Stimulated activated memory B cell treated with anti-CD40 and anti-IgM and Interleukin-4, amounts not matched to agents 10 μg/mL and 1 μg/mL and 100 μg/mL, for 72 hours (primary cell): ENCODE data around the gene KCNQ2.
A peak's percentile ranks its signal among the peaks of the same experiment; 100 is the strongest.

Experiments used
- ATAC-seq: fragments of 150-1000 bp; cut with Tn5 transposase; 2 replicates; pipeline ENCODE4 v1.10.0; 2021
- H3K27ac Mint-ChIP-seq: one replicate; pipeline ENCODE4 v1.8.0; 2022; ENCODE audit warnings: mild to moderate bottlenecking, mixed read lengths
- H3K27me3 Mint-ChIP-seq: one replicate; pipeline ENCODE4 v1.8.0; 2022; ENCODE audit warnings: mixed read lengths
- H3K36me3 Mint-ChIP-seq: one replicate; pipeline ENCODE4 v1.8.0; 2022; ENCODE audit warnings: mixed read lengths
- H3K4me1 Mint-ChIP-seq: one replicate; pipeline ENCODE4 v1.8.0; 2022; ENCODE audit warnings: mixed read lengths
- H3K4me3 Mint-ChIP-seq: one replicate; pipeline ENCODE4 v1.8.0; 2022; ENCODE audit warnings: mild to moderate bottlenecking, moderate library complexity, mixed read lengths
- H3K9me3 Mint-ChIP-seq: one replicate; pipeline ENCODE4 v1.8.0; 2022; ENCODE audit warnings: mixed read lengths

The KCNQ2 gene

GRCh38 chr20:63376283-63377250, 95.9 kb downstream of the KCNQ2 start:
- H3K4me1 Mint-ChIP-seq: no peaks in the 10 kb centered on the region
- H3K27ac Mint-ChIP-seq: no peak overlapping the region
- H3K4me3 Mint-ChIP-seq: no peak overlapping the region
- H3K9me3 Mint-ChIP-seq: no peaks in the 10 kb centered on the region
- H3K36me3 Mint-ChIP-seq: no peaks in the 10 kb centered on the region
- ATAC-seq: no peak
- H3K27me3 Mint-ChIP-seq: peaks cover 77% of the 10 kb centered on the region

- Mint-ChIP-seq H3K4me1 (no peaks in the 10 kb centered on the region), H3K4me3 (no peak overlapping the region), H3K27me3 (peaks cover 78% of the 10 kb centered on the region), H3K9me3 (no peaks in the 10 kb centered on the region), H3K36me3 (no peaks in the 10 kb centered on the region), H3K27ac (no peak overlapping the region)
- peak; percentile 25 for ATAC-seq
Observed at GRCh38 chr20:63375438-63375837, 97.0 kb downstream of the KCNQ2 start.

GRCh38 chr20:63374504-63374903, 98.0 kb downstream of the KCNQ2 start:
- no peaks in the 10 kb centered on the region for H3K4me1 Mint-ChIP-seq
- H3K4me3 Mint-ChIP-seq: no peak overlapping the region
- H3K9me3 Mint-ChIP-seq: no peaks in the 10 kb centered on the region
- ATAC-seq: no peak
- H3K27me3 Mint-ChIP-seq: peaks cover 77% of the 10 kb centered on the region
- H3K27ac Mint-ChIP-seq: no peak overlapping the region
- no peaks in the 10 kb centered on the region for H3K36me3 Mint-ChIP-seq

- Mint-ChIP-seq H3K9me3 (no peaks in the 10 kb centered on the region), H3K27ac (no peak overlapping the region), H3K36me3 (no peaks in the 10 kb centered on the region), H3K4me1 (no peaks in the 10 kb centered on the region), H3K4me3 (no peak overlapping the region), H3K27me3 (peaks cover 72% of the 10 kb centered on the region)
- no peak for ATAC-seq
Observed at GRCh38 chr20:63373996-63374395, 98.5 kb downstream of the KCNQ2 start.

- Mint-ChIP-seq H3K27ac (no peak overlapping the region), H3K36me3 (no peaks in the 10 kb centered on the region), H3K9me3 (no peaks in the 10 kb centered on the region), H3K27me3 (peaks cover 64% of the 10 kb centered on the region), H3K4me1 (no peaks in the 10 kb centered on the region), H3K4me3 (no peak overlapping the region)
- ATAC-seq: no peak
Observed at GRCh38 chr20:63372971-63373885, 99.2 kb downstream of the KCNQ2 start.

- H3K4me1 Mint-ChIP-seq: no peaks in the 10 kb centered on the region
- no peak for ATAC-seq
- no peak overlapping the region for H3K4me3 Mint-ChIP-seq
- peaks cover 58% of the 10 kb centered on the region for H3K27me3 Mint-ChIP-seq
- no peaks in the 10 kb centered on the region for H3K36me3 Mint-ChIP-seq
- H3K27ac Mint-ChIP-seq: no peak overlapping the region
- H3K9me3 Mint-ChIP-seq: no peaks in the 10 kb centered on the region
Observed at GRCh38 chr20:63371291-63371865, 101.1 kb downstream of the KCNQ2 start.

- Mint-ChIP-seq H3K27ac (no peak overlapping the region), H3K4me3 (no peak overlapping the region), H3K4me1 (no peaks in the 10 kb centered on the region), H3K36me3 (no peaks in the 10 kb centered on the region), H3K27me3 (peaks cover 58% of the 10 kb centered on the region), H3K9me3 (no peaks in the 10 kb centered on the region)
- no peak for ATAC-seq
Observed at GRCh38 chr20:63370618-63371187, 101.8 kb downstream of the KCNQ2 start.

GRCh38 chr20:63369724-63370617, 102.5 kb downstream of the KCNQ2 start:
- Mint-ChIP-seq H3K36me3 (no peaks in the 10 kb centered on the region), H3K9me3 (no peaks in the 10 kb centered on the region), H3K4me1 (no peaks in the 10 kb centered on the region), H3K27me3 (peaks cover 58% of the 10 kb centered on the region), H3K27ac (no peak overlapping the region), H3K4me3 (no peak overlapping the region)
- no peak for ATAC-seq

GRCh38 chr20:63369024-63369530, 103.4 kb downstream of the KCNQ2 start:
- no peak overlapping the region for H3K27ac Mint-ChIP-seq
- peaks cover 66% of the 10 kb centered on the region for H3K27me3 Mint-ChIP-seq
- H3K9me3 Mint-ChIP-seq: no peaks in the 10 kb centered on the region
- H3K4me3 Mint-ChIP-seq: no peak overlapping the region
- no peaks in the 10 kb centered on the region for H3K4me1 Mint-ChIP-seq
- no peak for ATAC-seq
- H3K36me3 Mint-ChIP-seq: no peaks in the 10 kb centered on the region

- Mint-ChIP-seq H3K36me3 (no peaks in the 10 kb centered on the region), H3K9me3 (no peaks in the 10 kb centered on the region), H3K4me1 (no peaks in the 10 kb centered on the region), H3K27me3 (peaks cover 65% of the 10 kb centered on the region), H3K27ac (no peak overlapping the region), H3K4me3 (no peak overlapping the region)
- no peak for ATAC-seq
Observed at GRCh38 chr20:63368151-63368550, 104.3 kb downstream of the KCNQ2 start.

- Mint-ChIP-seq H3K9me3 (no peaks in the 10 kb centered on the region), H3K27me3 (peaks cover 65% of the 10 kb centered on the region), H3K4me1 (peaks cover 1% of the 10 kb centered on the region), H3K36me3 (no peaks in the 10 kb centered on the region), H3K4me3 (no peak overlapping the region), H3K27ac (no peak overlapping the region)
- ATAC-seq: no peak
Observed at GRCh38 chr20:63367446-63368055, 104.9 kb downstream of the KCNQ2 start.

- H3K36me3 Mint-ChIP-seq: no peaks in the 10 kb centered on the region
Observed at GRCh38 chr20:63366390-63367365, 105.8 kb downstream of the KCNQ2 start.

More at GRCh38 chr20:63366390-63367365, 105.8 kb downstream of the KCNQ2 start:
- Mint-ChIP-seq H3K9me3 (no peaks in the 10 kb centered on the region), H3K4me1 (peaks cover 7% of the 10 kb centered on the region), H3K4me3 (no peak overlapping the region), H3K27ac (no peak overlapping the region), H3K27me3 (peaks cover 68% of the 10 kb centered on the region)
- ATAC-seq: no peak
